ENCODE results near the gene JAZF1. TPM values are rescaled to one million over a fixed set of nuclear protein-coding genes. Genes with fewer than 3 reads are reported as not detected.

Gene JAZF1
- total and polyA plus RNA-seq, 8 donors: 4.0 to 13.9 (median 6.0) TPM

DNA sequence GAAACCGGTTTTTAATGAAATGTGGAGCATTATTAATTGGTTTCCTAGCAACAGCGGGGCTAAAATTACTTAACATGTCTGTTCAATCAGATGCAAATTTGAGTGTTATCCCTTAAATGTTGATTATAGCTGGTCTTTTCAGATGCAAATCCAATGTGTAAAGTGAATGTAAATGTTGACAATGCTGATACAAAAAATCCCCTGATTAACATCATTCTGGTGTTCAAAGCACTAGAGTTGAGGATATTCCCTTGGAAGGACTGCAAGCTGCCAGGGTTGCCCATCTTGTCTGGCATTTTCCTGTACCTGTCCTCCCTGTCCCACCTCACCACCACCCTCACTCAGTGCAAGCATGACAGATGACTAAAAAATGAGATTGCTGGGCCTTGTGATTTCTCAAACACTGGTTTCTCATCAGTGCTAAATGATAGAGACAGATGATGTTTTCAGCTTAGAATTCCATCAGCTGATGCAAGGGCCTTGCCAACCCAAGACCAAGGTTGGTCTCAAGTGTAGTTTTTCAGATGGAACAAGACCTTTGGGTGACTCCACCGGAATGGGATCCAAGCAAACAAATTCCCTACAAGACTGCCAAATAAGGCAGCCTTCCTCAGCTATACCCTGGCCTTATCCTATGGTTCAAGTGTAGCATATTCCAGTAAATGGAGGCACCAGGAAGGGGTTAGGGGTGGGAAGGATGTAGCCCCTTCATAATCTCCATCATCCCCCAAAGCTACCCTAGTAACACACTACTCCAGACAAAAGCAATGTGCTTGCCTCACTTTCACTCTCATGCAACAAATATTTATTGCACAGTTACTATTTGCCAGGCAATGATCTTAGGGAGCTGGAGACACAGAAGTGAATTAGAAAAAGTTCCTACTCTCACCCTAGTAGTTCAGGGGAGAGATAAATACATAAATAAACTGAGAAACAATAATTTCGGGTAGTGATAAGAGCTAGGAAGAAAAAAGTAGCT, 54.9 kb downstream of the JAZF1 start:
- peak in 1 of 4 donors; percentile 51 for ATAC-seq

DNA sequence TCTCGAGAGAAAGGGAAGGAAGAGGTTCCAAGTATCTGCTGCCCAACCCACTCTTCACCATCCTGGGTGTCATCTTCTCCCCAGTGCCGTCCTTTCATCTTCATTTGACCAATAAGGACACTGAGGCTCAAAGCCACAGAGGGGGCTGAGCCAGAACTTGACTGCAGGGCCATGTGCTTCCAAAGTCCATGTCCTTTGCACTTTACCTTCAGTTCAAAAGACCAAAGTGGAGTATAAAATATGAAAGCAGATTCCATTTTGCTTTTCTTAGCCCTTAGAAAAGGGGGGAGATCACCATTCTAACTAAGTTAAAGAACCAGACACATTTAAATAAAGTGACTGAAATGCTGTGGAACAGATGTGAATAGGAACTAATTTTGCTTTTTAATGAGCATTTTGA, 56.2 kb downstream of the JAZF1 start:
- Histone ChIP-seq H3K36me3 (no peaks in the 10 kb centered on the region), H3K27me3 (no peaks in the 10 kb centered on the region), H3K4me3 (no peak overlapping the region), H3K9me3 (no peaks in the 10 kb centered on the region), H3K27ac (no peak overlapping the region), H3K4me1 (no peaks in the 10 kb centered on the region)
- intact Hi-C loops (cut with DNase I): no loop called here
- TF ChIP-seq, protein P1, sequence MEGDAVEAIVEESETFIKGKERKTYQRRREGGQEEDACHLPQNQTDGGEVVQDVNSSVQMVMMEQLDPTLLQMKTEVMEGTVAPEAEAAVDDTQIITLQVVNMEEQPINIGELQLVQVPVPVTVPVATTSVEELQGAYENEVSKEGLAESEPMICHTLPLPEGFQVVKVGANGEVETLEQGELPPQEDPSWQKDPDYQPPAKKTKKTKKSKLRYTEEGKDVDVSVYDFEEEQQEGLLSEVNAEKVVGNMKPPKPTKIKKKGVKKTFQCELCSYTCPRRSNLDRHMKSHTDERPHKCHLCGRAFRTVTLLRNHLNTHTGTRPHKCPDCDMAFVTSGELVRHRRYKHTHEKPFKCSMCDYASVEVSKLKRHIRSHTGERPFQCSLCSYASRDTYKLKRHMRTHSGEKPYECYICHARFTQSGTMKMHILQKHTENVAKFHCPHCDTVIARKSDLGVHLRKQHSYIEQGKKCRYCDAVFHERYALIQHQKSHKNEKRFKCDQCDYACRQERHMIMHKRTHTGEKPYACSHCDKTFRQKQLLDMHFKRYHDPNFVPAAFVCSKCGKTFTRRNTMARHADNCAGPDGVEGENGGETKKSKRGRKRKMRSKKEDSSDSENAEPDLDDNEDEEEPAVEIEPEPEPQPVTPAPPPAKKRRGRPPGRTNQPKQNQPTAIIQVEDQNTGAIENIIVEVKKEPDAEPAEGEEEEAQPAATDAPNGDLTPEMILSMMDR (IDR thresholded peaks at IDR 0.05): no peak
- DNase-seq (no peak), ATAC-seq (no peak), FAIRE-seq (no peak)
- 88 to 93% methylated on average over 2 of the region's 2 CpGs for WGBS, 2 donors

More for the DNA sequence above, 54.9 kb downstream of the JAZF1 start:
- no peak for FAIRE-seq
- intact Hi-C loops (cut with DNase I): no loop called here
- TF ChIP-seq, protein P1 (IDR thresholded peaks at IDR 0.05): no peak
- Histone ChIP-seq H3K4me1 (no peaks in the 10 kb centered on the region), H3K9me3 (no peaks in the 10 kb centered on the region), H3K4me3 (no peak overlapping the region), H3K27me3 (no peaks in the 10 kb centered on the region), H3K36me3 (no peaks in the 10 kb centered on the region), H3K27ac (no peak overlapping the region)
- no peak for DNase-seq
- 79 to 80% methylated on average over 4 of the region's 4 CpGs for WGBS, 2 donors

DNA sequence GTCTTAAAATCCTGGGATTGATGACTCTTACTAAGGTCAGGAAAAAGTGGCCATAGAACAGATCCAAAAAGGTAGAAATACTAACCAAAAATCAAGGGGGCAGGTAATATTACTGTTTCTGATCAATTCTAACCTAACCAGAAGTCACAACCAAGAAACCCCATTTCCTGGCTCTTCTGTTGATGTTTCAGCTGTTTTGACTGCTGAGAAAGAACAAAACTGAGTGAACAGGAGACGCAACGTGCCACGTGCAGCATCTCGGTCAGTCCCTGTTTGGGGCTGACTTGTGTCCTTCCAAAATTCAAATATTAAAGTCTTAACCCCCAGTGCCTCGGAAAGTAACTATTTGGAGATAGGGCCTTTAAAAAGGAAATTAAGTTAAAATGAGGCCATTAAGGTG, 56.8 kb downstream of the JAZF1 start:
- FAIRE-seq: no peak

DNA sequence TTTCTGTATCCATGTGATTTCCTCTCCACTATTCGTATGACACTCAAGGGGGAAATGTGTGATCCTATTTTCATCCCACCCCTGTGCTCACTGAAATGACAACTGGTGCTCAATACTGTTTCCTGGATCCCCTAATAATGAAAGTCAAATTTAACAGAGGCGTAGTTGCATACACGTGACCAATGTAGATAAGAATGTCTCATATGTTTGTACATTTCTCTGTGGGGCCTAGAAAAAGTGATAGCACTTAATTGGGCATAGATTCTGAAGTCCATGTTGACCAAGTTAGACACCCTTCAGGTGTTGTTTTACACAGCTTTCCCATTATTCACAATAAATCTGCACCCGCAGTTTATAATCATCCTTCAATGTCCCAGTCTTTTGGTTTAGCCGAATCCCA, 59.1 kb downstream of the JAZF1 start:
- TF ChIP-seq, protein P1 (IDR thresholded peaks at IDR 0.05): no peak
- 68 to 71% methylated on average over 5 of the region's 5 CpGs for WGBS, 2 donors
- no peak for FAIRE-seq

More for the DNA sequence above, 56.8 kb downstream of the JAZF1 start:
- DNase-seq: no peak
- Histone ChIP-seq H3K27ac (no peak overlapping the region), H3K4me1 (no peaks in the 10 kb centered on the region), H3K36me3 (no peaks in the 10 kb centered on the region), H3K9me3 (no peaks in the 10 kb centered on the region), H3K27me3 (no peaks in the 10 kb centered on the region), H3K4me3 (no peak overlapping the region)
- ATAC-seq: no peak
- TF ChIP-seq, protein P1 (IDR thresholded peaks at IDR 0.05): no peak
- WGBS, 2 donors: 95 to 99% methylated on average over 5 of the region's 5 CpGs
- intact Hi-C loops (cut with DNase I): no loop called here

DNA sequence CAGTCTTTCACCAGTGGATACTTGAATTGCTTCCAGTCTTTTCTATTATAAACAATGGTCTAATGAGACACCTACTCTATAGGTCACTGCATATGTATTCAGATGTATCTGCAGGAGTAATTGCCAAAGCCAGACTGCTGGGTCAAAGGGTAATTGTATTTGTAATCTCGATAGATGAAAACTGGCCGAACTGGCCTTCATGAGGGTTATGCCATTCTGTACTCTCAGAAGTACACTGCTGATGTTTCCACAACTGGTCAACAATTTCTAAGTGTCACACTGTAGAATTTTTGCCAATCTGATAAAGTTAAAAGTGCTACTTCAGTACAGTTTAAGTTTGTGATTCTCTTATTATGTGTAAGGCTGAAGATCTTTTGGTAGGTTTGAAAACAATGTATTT, 64.6 kb downstream of the JAZF1 start:
- WGBS, 2 donors: 32 to 38% methylated on average over 2 of the region's 2 CpGs
- TF ChIP-seq, protein P1 (IDR thresholded peaks at IDR 0.05): no peak
- Histone ChIP-seq H3K27me3 (no peaks in the 10 kb centered on the region), H3K36me3 (no peaks in the 10 kb centered on the region), H3K4me3 (no peak overlapping the region), H3K4me1 (no peaks in the 10 kb centered on the region), H3K27ac (no peak overlapping the region), H3K9me3 (no peaks in the 10 kb centered on the region)
- DNase-seq: no peak
- intact Hi-C loops (cut with DNase I): no loop called here
- no peak for FAIRE-seq
- no peak for ATAC-seq

More for the DNA sequence above, 59.1 kb downstream of the JAZF1 start:
- Histone ChIP-seq H3K9me3 (no peaks in the 10 kb centered on the region), H3K36me3 (no peaks in the 10 kb centered on the region), H3K4me3 (no peak overlapping the region), H3K4me1 (no peaks in the 10 kb centered on the region), H3K27ac (no peak overlapping the region), H3K27me3 (no peaks in the 10 kb centered on the region)
- intact Hi-C loops (cut with DNase I): no loop called here
- DNase-seq: no peak
- ATAC-seq: no peak

Data from pancreas (tissue), 10 donors.